PC-9 (cell line): ENCODE data around the gene LAMC1. TPM values are rescaled to one million over a fixed set of nuclear protein-coding genes. Genes with fewer than 3 reads are reported as not detected.

Experiments used
- BruUV-seq: library from RNA; stranded (reverse); fragments of 400-500 nt; replicated peaks from 2 replicates; lab custom pipeline; 2021; lab: Mats Ljungman, UMichigan
- CTCF ChIA-PET: fragments of 300-600 bp; sonication (Branson Sonifier 250); formaldehyde crosslinking; loops from one replicate; lab custom pipeline; 2022; ENCODE audit warnings: antibody characterized with exemption; lab: Charles Lee
- POLR2A ChIA-PET: fragments of 300-600 bp; sonication (Branson Sonifier 250); formaldehyde crosslinking; loops from one replicate; lab custom pipeline; 2022; ENCODE audit warnings: antibody characterized with exemption; ENCODE audit not compliant: unreplicated experiment; lab: Charles Lee
- DNase-seq, 2 experiments: peaks; one replicate each; pipeline versions ENCODE4 v3.0.0 to v3.0.0-alpha.2; 2015 to 2022; ENCODE audit warnings: mixed read lengths in 1 of 2
- H2AFZ ChIP-seq: fragments of 200-600 bp; sonication (generic); 2 replicates; pipeline ENCODE4 v1.8.1; 2017; ENCODE audit warnings: antibody characterized with exemption
- H3F3A ChIP-seq: fragments of 200-600 bp; sonication (generic); 2 replicates; pipeline ENCODE4 v1.8.1; 2017; ENCODE audit warnings: antibody characterized with exemption, mild to moderate bottlenecking, low read depth; ENCODE audit not compliant: insufficient read depth
- H3K27ac ChIP-seq: fragments of 200-600 bp; sonication (generic); 2 replicates; pipeline ENCODE4 v1.6.1; 2016; ENCODE audit warnings: mixed run types
- H3K27me3 ChIP-seq: fragments of 200-600 bp; sonication (generic); 2 replicates; pipeline ENCODE4 v1.6.1; 2016; ENCODE audit warnings: low read depth, mixed run types; ENCODE audit not compliant: insufficient read depth
- H3K36me3 ChIP-seq: fragments of 200-600 bp; sonication (generic); 2 replicates; pipeline ENCODE4 v1.6.1; 2016; ENCODE audit warnings: low read depth, mixed run types
- H3K4me1 ChIP-seq: fragments of 200-600 bp; sonication (generic); replicated peaks from 2 replicates; pipeline ENCODE4 v1.6.1; 2016; ENCODE audit warnings: mixed run types; ENCODE audit not compliant: insufficient read depth
- H3K4me2 ChIP-seq: fragments of 200-600 bp; sonication (generic); 2 replicates; pipeline ENCODE4 v1.6.1; 2017; ENCODE audit warnings: mixed run types
- H3K4me3 ChIP-seq: fragments of 200-600 bp; sonication (generic); 2 replicates; pipeline ENCODE4 v1.6.1; 2016; ENCODE audit warnings: mixed run types
- H3K79me2 ChIP-seq: fragments of 200-600 bp; sonication (generic); 2 replicates; pipeline ENCODE4 v1.6.1; 2017; ENCODE audit warnings: low read depth, mixed run types
- H3K9me2 ChIP-seq: fragments of 200-600 bp; sonication (generic); 2 replicates; pipeline ENCODE4 v1.8.1; 2017; ENCODE audit warnings: mild to moderate bottlenecking; ENCODE audit not compliant: insufficient read depth
- H3K9me3 ChIP-seq: fragments of 200-600 bp; sonication (generic); 2 replicates; pipeline ENCODE4 v1.8.1; 2016; ENCODE audit warnings: low read depth; ENCODE audit not compliant: insufficient read depth
- H4K20me1 ChIP-seq: fragments of 200-600 bp; sonication (generic); 2 replicates; pipeline ENCODE4 v1.8.1; 2017; ENCODE audit not compliant: insufficient read depth
- CTCF ChIP-seq: fragments of 200-600 bp; sonication (generic); conservative IDR thresholded peaks from 2 replicates; pipeline ENCODE4 v1.6.1; 2017; ENCODE audit warnings: mixed run types, antibody characterized with exemption, mild to moderate bottlenecking, moderate library complexity
- EZH2 ChIP-seq: fragments of 200-600 bp; sonication (generic); IDR thresholded peaks from 2 replicates; pipeline ENCODE4 v1.8.0; 2017; ENCODE audit warnings: antibody characterized with exemption, low read depth
- intact Hi-C: fragments of 100-400 bp; cut with micrococcal nuclease; formaldehyde crosslinking; loops from one replicate; pipeline ENCODE4 v1.10.0; 2022; ENCODE audit not compliant: unreplicated experiment
- total RNA-seq: library from RNA; stranded (reverse); gene quantifications from 2 replicates; pipeline ENCODE4 v1.2.3, GENCODE V29; 2021

LAMC1 gene
- total RNA-seq, 1 experiment from 2014 or later = 95.5 TPM

GRCh38 chr1:183044893-183045649 is 21.9 kb downstream of the LAMC1 start:
- H3K4me3 ChIP-seq = no peak overlapping the region
- intact Hi-C loops = no loop called here
- TF ChIP-seq EZH2 (no peak), CTCF (no peak)
- CTCF ChIA-PET = no interaction called here
- DNase-seq = no peak
- H4K20me1 ChIP-seq = no peaks in the 10 kb centered on the region
- no peaks in the 10 kb centered on the region for H3K9me2 ChIP-seq
- peaks cover 11% of the 10 kb centered on the region; the same call in 1 of the 2 replicates for H3F3A ChIP-seq
- H3K4me2 ChIP-seq = no peak overlapping the region
- POLR2A ChIA-PET = interaction anchor here (0.7 kb wide), 1 partner anchor 56 kb away, joined by 5 read pairs; no protein-coding TSS in a partner anchor
- no peak overlapping the region for H2AFZ ChIP-seq
- peaks cover 11% of the 10 kb centered on the region for H3K4me1 ChIP-seq
- H3K79me2 ChIP-seq = peaks cover 95% of the 10 kb centered on the region
- no peak overlapping the region; the same call in 1 of the 2 replicates for H3K27ac ChIP-seq
- no peaks in the 10 kb centered on the region for H3K9me3 ChIP-seq
- no peaks in the 10 kb centered on the region for H3K27me3 ChIP-seq
- H3K36me3 ChIP-seq = no peaks in the 10 kb centered on the region
- no TSS peak for BruUV-seq

- H3F3A ChIP-seq = peaks cover 16% of the 10 kb centered on the region; the same call in 1 of the 2 replicates
- BruUV-seq = no TSS peak
- H3K4me2 ChIP-seq = no peak overlapping the region
- H4K20me1 ChIP-seq = no peaks in the 10 kb centered on the region
- H3K27me3 ChIP-seq = no peaks in the 10 kb centered on the region
- TF ChIP-seq CTCF = no peak
- no peak for TF ChIP-seq EZH2
- no peaks in the 10 kb centered on the region for H3K9me2 ChIP-seq
- CTCF ChIA-PET = no interaction called here
- H3K9me3 ChIP-seq = no peaks in the 10 kb centered on the region
- POLR2A ChIA-PET = no interaction called here
- H2AFZ ChIP-seq = no peak overlapping the region
- no peaks in the 10 kb centered on the region for H3K36me3 ChIP-seq
- peaks cover 11% of the 10 kb centered on the region for H3K4me1 ChIP-seq
- no peak overlapping the region for H3K4me3 ChIP-seq
- no peak for DNase-seq
- H3K79me2 ChIP-seq = peaks cover 89% of the 10 kb centered on the region
- H3K27ac ChIP-seq = no peak overlapping the region
- intact Hi-C loops = no loop called here
Observed at GRCh38 chr1:183048087-183049085, 25.2 kb downstream of the LAMC1 start.

GRCh38 chr1:183051546-183051945 is 28.3 kb downstream of the LAMC1 start:
- intact Hi-C loops = no loop called here
- Histone ChIP-seq H3K4me1 (no peaks in the 10 kb centered on the region), H3K79me2 (peaks cover 89% of the 10 kb centered on the region), H3F3A (peaks cover 24% of the 10 kb centered on the region; the same call in 1 of the 2 replicates), H3K4me2 (no peak overlapping the region), H3K9me2 (no peaks in the 10 kb centered on the region), H3K27ac (no peak overlapping the region), H3K9me3 (no peaks in the 10 kb centered on the region), H2AFZ (no peak overlapping the region), H4K20me1 (no peaks in the 10 kb centered on the region; the same call in 1 of the 2 replicates), H3K4me3 (no peak overlapping the region), H3K27me3 (no peaks in the 10 kb centered on the region), H3K36me3 (no peaks in the 10 kb centered on the region)
- TF ChIP-seq EZH2 (no peak), CTCF (no peak)
- ChIA-PET POLR2A (interaction anchor here (0.5 to 0.6 kb wide), 2 partner anchors 26 to 72 kb away, joined by 4 to 6 read pairs; no protein-coding TSS in a partner anchor), CTCF (no interaction called here)
- DNase-seq = no peak
- no TSS peak for BruUV-seq
